ENCODE results near the gene NPAS3.

Gene NPAS3

GRCh38 chr14:33457021-33457420 lies 518.3 kb downstream of the NPAS3 start:
- no peak for FAIRE-seq

GRCh38 chr14:33457617-33458016 lies 518.9 kb downstream of the NPAS3 start:
- DNase-seq (ENCODE audit: insufficient read length, low spot score), result no peak
- no peak for FAIRE-seq

More at GRCh38 chr14:33457021-33457420, 518.3 kb downstream of the NPAS3 start:
- DNase-seq (ENCODE audit: insufficient read length, low spot score), result no peak

- FAIRE-seq (no peak), DNase-seq (ENCODE audit: insufficient read length, low spot score) (no peak)
Observed at GRCh38 chr14:33460164-33460563, 521.5 kb downstream of the NPAS3 start.

- no peak for DNase-seq (ENCODE audit: insufficient read length, low spot score)
- no peak for FAIRE-seq
Observed at GRCh38 chr14:33461036-33461435, 522.4 kb downstream of the NPAS3 start.

- FAIRE-seq (no peak), DNase-seq (ENCODE audit: insufficient read length, low spot score) (no peak)
Observed at GRCh38 chr14:33463731-33464130, 525.1 kb downstream of the NPAS3 start.

GRCh38 chr14:33464254-33464962 lies 525.7 kb downstream of the NPAS3 start:
- no peak for FAIRE-seq

GRCh38 chr14:33465846-33466700 lies 527.4 kb downstream of the NPAS3 start:
- DNase-seq (ENCODE audit: insufficient read length, low spot score) (no peak), FAIRE-seq (no peak)

More at GRCh38 chr14:33464254-33464962, 525.7 kb downstream of the NPAS3 start:
- no peak for DNase-seq (ENCODE audit: insufficient read length, low spot score)

GRCh38 chr14:33467971-33468370 lies 529.3 kb downstream of the NPAS3 start:
- DNase-seq (ENCODE audit: insufficient read length, low spot score) (no peak), FAIRE-seq (no peak)

- DNase-seq (ENCODE audit: insufficient read length, low spot score) (no peak), FAIRE-seq (no peak)
Observed at GRCh38 chr14:33469898-33470297, 531.2 kb downstream of the NPAS3 start.

GRCh38 chr14:33471776-33472175 lies 533.1 kb downstream of the NPAS3 start:
- no peak for DNase-seq (ENCODE audit: insufficient read length, low spot score)
- no peak for FAIRE-seq

- DNase-seq (ENCODE audit: insufficient read length, low spot score), result no peak
- no peak for FAIRE-seq
Observed at GRCh38 chr14:33475623-33476022, 536.9 kb downstream of the NPAS3 start.

GRCh38 chr14:33477797-33478196 lies 539.1 kb downstream of the NPAS3 start:
- FAIRE-seq, result no peak
- DNase-seq (ENCODE audit: insufficient read length, low spot score), result no peak

- DNase-seq (ENCODE audit: insufficient read length, low spot score) (no peak), FAIRE-seq (no peak)
Observed at GRCh38 chr14:33480071-33480886, 541.6 kb downstream of the NPAS3 start.

- FAIRE-seq (no peak), DNase-seq (ENCODE audit: insufficient read length, low spot score) (no peak)
Observed at GRCh38 chr14:33480887-33481184, 542.2 kb downstream of the NPAS3 start.

GRCh38 chr14:33483110-33483509 lies 544.4 kb downstream of the NPAS3 start:
- DNase-seq (ENCODE audit: insufficient read length, low spot score), result no peak
- no peak for FAIRE-seq

- FAIRE-seq (no peak), DNase-seq (ENCODE audit: insufficient read length, low spot score) (no peak)
Observed at GRCh38 chr14:33483541-33483940, 544.9 kb downstream of the NPAS3 start.

GRCh38 chr14:33484264-33484663 lies 545.6 kb downstream of the NPAS3 start:
- FAIRE-seq (no peak), DNase-seq (ENCODE audit: insufficient read length, low spot score) (no peak)

GRCh38 chr14:33486332-33486890 lies 547.7 kb downstream of the NPAS3 start:
- FAIRE-seq, result no peak
- DNase-seq (ENCODE audit: insufficient read length, low spot score), result no peak

- FAIRE-seq (no peak), DNase-seq (ENCODE audit: insufficient read length, low spot score) (no peak)
Observed at GRCh38 chr14:33488582-33488981, 549.9 kb downstream of the NPAS3 start.

GRCh38 chr14:33490555-33490954 lies 551.9 kb downstream of the NPAS3 start:
- FAIRE-seq, result no peak
- no peak for DNase-seq (ENCODE audit: insufficient read length, low spot score)

- no peak for FAIRE-seq
Observed at GRCh38 chr14:33491112-33491511, 552.4 kb downstream of the NPAS3 start.

More at GRCh38 chr14:33491112-33491511, 552.4 kb downstream of the NPAS3 start:
- DNase-seq (ENCODE audit: insufficient read length, low spot score), result no peak

Measured in GM19239 (cell line).